ENCODE results near the gene PKD1.

PKD1 gene

DNA sequence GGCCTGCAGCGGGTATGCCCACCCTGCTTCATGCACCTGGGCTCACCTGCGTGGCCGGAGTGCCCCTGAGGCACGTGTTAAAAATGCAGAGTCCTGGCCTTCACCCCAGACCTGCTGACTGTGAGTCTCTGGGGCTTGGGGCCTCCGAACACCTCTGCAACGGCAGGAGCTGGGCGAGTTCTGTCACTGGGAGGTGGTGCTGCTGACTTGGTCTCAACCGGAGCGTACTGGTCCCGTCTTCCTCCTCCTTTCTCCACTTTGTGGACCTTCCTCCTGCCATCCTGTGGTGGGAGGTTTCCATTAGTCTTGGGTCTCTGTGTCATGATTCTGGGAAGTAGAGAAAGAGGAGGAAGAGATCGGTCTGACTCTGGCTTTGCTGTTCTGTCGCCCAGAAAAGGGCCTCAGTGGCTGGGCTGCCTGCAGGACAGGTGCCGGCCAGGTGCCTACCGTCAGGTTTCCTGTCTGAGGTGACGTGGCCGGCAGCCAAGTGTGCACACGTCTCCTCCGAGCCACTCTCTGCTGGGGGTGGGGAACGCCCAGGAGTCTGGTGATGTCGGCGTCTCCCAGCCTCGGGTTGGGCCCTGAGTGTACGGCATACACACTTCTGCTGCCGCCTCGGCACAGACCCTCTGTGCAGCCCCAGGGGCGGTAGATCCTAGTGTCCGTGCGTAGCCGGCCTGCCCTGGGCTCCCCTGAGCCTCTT, 81.0 kb downstream of the PKD1 start:
- H3K4me3 ChIP-seq (ENCODE audit: low read depth, low read length) = no peak overlapping the region

DNA sequence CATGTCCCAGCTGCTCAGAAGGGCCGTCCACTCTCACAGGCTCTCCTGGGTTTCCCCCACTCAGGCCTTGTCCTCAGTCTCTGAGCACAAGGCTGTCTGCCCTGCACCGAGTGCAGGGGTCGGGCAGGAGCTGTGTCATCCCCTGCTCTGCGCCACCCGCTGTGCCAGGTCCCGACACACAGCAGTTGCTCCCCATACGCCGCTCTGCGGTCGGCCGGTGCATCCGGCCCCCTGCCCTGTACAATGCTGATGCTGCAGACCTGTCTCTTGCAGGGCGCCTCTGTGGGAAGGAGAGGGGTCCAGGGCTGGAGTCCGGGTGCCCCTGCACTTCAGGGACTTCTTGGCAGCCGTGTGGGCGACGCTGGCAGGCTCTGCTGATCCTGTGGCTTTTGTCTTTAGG, 81.8 kb downstream of the PKD1 start:
- H3K4me3 ChIP-seq (ENCODE audit: low read depth, low read length) = no peak overlapping the region

DNA sequence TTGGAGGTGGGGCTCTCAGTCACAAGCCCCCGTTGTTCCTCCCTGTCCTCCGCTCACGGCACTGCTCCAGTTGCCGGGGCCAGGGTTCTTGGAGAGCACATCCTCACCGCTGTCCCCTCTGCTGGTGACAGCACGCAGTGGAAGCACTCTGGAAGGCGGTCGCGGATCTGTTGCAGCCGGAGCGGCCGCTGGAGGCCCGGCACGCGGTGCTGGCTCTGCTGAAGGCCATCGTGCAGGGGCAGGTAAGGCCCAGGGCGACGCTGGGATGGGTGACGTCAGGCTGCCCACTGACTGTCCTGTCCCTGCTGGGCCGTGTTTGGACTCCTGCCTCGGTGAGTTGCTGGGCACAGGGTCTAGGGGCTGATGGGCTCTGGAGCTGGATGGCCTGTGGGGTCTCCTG, 82.5 kb downstream of the PKD1 start:
- no peak overlapping the region for H3K4me3 ChIP-seq (ENCODE audit: low read depth, low read length)

DNA sequence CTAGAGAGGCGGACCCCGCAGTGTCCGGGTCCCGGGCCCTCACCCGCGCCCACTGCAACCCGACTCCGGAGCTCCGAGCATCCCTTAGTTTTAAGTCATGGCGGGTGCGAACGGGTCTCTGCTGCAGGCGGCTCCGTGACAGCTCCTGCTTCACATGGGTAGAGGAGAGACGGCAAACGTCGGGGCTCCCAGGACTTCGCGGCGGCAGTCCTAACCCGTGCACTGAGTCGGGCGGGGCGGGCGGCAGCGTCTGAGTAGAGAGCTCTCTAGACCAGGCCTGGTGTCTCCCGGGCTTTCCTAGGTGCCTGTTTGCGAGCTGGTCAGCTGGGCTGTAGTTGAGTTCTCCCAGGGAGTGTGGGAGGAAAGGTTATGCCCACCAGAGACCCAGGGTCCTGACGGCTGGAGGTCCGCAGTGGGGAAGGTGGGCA, 87.6 kb downstream of the PKD1 start:
- H3K4me3 ChIP-seq (ENCODE audit: low read depth, low read length) = peak overlapping the region; percentile 83

DNA sequence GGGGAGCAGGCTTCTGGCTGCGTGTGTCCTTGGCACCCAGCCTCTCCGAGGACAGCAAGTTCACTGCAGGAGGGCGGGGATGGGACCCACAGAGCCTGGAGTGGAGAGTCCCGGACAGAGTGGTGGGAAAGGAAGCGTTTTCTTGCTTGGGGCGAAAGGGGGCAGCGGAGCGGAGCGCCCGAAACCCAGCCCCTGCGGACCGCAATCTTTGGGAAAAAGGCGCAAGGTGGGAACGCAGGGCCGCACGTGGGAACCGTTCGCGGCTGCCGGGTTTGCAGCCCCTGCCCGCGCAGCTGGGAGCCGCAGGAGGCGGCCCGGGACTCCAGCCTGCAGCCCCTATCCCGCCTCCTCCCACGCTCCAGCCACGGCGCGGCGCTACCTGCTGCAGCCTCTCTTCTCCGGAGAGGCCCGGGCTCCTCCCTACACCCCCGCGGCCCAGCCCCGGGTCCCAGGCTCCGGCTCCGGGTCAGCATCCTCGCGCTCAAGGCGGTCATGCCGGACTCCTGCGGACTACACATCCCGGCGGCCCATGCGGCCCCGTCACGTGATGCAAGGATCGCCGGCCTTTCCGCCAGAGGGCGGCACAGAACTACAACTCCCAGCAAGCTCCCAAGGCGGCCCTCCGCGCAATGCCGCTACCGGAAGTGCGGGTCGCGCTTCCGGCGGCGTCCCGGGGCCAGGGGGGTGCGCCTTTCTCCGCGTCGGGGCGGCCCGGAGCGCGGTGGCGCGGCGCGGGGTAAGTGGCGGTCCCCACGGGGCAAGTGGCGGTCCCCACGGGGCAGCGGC, 88.2 kb downstream of the PKD1 start, which contains the start of the genes NTHL1 and TSC2:
Gene NTHL1, minus strand, starts transcription at position 505 of the 786 bp plus-strand sequence. Its CDS starts 11 bp downstream, at position 494.
Gene TSC2, plus strand, starts transcription at position 656 of the 786 bp plus-strand sequence. CDS start 631 bp downstream, outside the sequence.
- H3K4me3 ChIP-seq (ENCODE audit: low read depth, low read length) = peak within 1 kb of the TSS; percentile 83

DNA sequence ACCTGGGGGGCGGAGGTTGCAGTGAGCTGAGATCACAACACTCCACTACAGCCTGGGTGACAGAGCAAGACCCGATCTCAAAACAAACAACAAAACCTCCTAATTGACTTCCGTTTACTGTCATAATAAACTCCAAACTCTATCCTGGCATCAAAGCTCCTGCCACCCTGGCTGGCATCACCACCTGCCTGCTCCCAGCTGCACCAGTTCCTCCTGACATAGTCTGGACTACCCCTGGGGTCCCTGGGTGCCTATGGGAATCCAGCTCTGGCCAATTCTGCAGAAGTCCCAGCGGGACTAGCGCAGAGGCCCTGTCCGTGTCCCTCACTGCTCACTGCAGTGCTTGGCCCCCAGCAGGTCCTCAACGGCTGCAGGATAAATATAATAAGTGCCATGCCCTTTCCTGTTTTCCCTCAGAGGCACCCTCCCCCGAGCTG, 88.8 kb downstream of the PKD1 start:
- H3K4me3 ChIP-seq (ENCODE audit: low read depth, low read length) = peak overlapping the region; percentile 83

DNA sequence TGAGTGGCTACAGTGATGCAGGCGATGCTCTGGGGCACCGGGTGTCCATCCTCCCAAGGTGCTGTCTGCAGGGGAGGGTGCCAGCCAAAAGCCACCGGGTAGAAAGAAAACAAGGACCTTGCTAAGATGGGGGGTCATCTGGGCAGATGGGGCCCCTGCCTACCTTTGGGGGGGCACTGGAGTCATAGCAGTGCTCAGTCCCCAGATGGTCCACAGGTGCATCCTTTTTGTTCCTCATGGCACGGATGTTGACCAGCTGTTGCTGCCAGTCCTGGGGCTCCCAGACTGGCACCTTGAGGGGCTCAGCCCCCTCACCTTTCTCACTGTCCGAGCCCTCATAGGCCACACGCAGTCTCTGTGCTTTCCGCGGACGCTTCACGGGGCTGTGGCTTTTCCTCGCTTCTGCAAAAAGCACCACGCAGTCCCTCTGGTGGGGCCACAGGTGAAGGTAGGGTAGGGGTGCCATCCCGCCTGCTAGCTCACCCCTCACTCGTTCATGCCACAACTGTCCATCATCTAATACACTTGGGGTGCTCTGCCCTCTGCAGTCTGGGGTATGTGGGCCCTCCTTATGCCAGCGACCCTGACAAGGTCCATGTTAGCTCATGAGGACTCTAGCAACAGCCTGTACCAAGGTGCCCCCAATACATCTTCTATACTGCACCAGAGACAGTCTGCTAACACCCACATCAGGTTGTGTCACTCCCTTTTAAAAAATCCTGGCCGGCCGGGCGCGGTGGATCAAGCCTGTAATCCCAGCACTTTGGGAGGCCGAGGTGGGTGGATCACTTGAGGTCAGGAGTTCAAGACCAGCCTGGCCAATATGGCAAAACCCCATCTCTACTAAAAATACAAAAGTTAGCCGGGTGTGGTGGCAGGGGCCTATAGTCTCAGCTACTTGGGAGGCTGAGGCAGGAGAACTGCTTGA, 89.5 kb downstream of the PKD1 start:
- H3K4me3 ChIP-seq (ENCODE audit: low read depth, low read length) = no peak overlapping the region

DNA sequence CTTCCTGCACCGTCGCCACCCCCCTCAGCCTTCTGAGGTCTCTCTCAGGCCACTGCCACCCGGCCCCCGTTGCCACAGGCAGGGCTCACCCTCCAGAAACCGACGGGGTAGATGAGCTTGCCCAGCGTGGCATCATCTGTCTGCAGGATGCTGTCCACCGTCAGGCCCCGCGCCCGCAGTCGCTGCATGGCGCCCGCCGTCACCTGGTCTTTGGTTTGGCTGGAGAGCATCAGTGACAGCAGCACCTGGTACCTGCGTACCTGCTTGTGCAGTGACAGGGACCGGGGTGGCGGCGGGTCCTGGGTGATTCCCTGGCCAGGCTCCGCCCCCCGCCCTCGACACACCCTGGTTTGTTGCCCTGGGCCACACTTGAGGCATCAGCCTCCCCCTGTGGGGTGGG, 91.2 kb downstream of the PKD1 start:
- no peak overlapping the region for H3K4me3 ChIP-seq (ENCODE audit: low read depth, low read length)

DNA sequence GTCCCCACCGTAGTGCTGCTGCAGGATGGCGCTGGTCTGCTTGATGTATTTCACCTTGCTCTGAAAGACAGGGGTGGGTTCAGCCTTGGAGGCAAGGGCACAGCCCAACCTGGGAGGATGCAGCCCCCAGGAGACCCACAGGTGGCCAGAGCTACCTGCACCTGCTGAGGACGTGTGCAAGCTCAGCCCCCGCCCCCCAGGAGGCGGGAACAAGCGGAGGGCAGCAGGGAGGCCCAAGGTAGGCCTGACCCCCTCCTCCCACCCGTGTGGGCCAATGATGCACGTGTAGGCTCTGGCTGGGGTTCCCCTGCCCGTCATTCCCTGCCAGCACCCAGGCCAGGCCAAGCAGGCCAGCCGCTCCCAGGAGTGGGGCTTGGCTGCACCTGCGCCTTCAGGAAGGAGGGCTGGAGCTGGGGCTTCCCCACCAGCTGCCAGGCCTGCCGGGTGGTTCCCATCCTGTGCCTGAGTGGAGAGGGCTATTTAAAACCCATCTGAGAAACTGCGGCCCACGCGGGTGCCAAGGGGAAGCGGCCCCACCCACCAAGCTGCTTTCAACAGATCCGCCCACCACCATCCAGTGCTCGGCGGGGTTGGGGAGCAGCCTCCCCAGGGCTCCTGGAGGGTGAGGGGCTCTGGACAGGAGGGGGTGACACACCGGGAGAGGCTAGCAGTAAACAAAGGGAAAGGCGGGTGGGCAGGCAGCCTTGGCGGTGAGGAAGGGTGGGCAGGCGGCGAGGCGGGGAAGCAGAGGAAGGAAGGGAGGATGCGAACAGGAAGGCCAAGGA, 91.8 kb downstream of the PKD1 start:
- H3K4me3 ChIP-seq (ENCODE audit: low read depth, low read length) = no peak overlapping the region

DNA sequence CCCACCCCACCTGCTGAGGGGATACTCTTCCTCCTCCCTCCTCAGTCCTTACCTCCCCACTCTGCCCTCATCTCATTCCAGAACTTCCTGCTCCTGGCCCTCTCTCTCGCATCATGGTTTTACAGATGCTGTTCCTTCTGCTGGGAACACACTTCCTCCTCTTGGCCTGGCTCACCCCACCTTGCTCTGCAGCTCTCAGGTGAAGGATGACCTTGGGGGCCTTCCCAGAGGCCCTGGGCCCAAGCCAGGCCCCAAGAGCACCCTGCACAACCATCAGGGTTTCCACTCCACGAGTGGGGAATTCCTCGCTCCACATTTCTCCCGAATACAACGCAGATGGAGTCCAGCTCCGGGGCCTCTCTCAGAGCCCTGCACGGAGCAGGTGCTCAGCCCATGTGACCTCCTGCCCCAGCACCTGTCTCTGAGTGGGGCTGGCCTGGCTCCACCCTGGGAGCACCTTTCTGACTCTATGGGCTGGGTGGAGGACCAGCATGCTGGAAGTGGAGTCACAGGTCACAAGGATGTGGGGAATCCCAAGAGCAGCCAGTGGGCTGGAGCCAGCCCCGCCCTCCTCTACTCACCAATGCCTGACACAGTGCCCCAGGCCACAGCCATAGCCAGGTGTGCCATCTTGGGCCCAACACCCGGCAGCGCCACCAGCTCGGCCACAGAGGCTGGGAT, 92.6 kb downstream of the PKD1 start:
- no peak overlapping the region for H3K4me3 ChIP-seq (ENCODE audit: low read depth, low read length)

DNA sequence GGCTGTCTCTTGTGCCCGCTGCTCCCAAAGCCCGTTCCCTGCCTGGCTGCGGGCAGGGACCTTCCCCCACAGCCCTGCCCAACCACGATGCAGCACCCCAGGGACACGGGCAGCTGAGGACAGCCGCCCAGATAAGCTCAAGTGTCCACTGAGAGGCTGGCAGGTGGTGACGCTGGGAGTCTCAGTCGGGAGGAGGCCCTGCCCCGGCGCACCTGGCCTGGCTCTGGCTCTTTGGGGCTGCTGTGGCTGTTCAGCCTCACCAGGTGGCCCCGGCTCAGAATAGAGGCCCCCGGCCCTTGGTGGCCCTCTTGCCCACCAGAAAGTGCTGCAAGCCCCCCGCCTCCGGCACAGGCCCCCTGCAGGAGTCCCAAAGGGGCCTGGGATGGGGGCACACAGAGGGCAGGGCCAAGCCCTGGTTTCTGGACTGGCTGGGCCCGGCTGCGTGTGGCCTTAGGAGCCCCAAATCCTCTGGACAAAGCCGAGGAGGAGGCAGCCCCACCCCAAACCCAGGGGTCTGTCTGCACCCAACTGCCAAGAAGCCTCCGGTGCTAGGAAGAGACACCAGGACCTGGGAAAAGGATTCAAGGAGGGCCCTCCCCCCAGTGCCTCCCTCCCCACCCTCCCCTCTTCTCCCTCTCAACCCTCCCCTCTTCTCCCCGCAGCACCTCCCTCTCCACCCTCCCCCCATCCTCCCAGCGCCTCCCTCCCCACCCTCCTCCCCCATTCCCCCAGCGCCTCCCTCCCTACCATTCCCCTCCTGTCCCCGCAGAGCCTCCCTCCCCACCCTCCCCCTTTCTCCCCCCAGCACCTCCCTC, 93.3 kb downstream of the PKD1 start:
- no peak overlapping the region for H3K4me3 ChIP-seq (ENCODE audit: low read depth, low read length)

DNA sequence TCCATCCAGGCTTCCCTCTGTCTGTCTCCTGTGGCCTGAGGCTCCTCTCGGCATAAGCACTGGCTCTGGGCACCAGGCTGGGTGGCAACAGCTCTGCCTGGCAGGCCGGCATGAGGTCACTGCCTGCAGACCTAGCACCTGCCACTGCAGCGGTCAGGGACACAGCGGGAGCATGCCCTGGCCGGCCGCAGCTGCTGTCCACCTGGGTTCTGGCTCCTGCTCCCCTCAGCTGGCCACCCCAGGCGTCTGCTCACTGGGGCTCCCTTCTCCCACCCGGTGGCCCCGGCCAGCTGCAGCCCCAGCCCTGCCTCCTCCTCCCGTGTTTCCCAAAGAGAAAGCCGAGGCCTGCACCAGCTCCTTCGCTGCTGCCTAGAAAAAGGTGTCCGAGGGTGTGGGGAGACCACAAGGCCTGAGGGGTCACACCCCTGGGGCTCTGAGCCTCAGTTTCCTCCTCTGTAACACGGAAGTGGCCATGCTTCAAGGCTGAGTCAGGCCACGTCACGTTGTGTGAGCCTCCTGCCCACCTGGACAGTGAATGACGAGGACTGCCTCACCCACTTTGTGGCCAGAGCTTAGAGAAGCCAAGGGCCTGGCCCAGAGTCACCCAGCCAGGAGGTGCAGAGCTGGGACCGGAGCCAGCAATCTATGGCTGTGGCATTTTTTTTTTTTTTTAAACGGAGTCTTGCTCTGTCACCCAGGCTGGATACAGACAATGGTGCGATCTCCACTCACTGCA, 94.7 kb downstream of the PKD1 start:
- H3K4me3 ChIP-seq (ENCODE audit: low read depth, low read length) = no peak overlapping the region

DNA sequence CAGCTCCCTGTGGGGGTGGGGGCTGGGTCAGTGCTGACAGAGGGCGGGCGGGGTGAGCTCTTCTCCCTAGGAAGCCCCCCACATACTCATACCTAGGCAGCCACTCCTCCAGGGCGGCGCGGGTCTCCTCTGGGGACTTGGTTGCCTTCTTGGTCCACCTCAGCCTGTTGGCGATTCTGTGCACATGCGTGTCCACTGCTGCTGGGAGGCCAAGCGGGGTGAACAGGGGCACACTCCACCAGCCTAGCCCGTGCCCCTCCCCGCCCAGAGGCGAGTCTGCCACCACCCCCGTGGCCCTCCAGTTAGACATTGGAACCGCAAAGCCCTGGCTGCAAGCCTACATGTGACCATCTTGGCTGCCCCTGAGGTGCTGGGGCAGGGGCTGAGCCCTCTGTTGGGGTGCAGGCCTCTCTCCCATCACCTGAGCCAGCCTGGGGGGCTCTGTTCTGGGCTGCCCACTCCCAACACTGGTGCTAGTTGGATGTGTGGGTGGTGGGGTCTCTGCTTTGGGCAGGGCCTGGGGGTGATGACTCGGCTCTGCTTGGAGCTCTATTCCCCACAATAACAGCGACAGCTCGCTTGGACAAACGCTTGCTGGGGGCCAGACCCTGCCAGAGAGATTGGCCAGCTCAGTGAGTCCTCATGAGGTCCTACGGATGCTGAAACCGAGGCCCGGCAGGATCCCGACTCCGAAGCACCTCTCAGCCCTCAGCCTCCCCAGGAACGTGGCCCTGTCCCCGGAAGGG, 95.5 kb downstream of the PKD1 start:
- no peak overlapping the region for H3K4me3 ChIP-seq (ENCODE audit: low read depth, low read length)

DNA sequence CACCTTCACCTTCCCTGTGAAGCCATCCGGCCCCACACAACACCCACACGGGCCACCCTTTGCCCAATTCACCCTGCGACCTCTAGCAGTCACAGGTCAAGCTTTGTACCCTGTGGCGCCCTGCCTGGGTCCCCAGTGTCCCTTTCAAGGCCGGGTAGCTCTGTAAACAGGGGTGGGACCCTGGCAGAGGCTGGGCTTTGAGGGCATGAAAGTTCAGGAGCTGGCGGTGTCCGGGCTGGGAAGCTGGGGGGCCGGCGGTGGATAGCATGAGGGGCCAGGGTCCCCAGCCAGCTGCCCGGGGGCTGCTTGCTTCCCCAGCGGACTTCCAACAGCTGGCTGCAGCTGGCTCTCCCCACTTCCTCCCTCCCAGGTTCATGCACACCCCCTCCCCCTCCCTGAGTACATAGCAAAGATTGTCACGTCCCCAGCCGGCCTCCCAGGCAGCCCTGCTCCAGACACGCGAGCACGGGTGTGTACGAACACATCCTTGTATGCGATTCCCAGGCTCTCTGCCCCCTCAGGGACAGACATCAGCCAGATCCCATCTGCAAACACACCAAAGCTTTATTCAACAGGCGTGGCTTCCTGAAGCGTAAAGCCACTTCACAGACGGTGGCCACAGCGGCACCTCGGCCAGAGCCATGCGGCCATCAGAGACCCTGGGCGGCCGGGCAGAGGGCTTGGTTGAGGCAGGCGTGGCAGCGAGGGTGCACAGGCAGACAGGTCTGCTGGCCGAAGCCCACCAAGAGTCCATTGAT, 96.2 kb downstream of the PKD1 start:
- H3K4me3 ChIP-seq (ENCODE audit: low read depth, low read length) = no peak overlapping the region
